HG02884 (cell line): ENCODE data around the gene TADA3.

Experiments used
- ATAC-seq: cut with Tn5 transposase; IDR thresholded peaks from one replicate; pipeline ENCODE4 v1.9.1; 2021; ENCODE audit warnings: mild to moderate bottlenecking, moderate library complexity; ENCODE audit not compliant: unreplicated experiment

The TADA3 gene

GRCh38 chr3:9765865-9766264 is 26.4 kb downstream of the TADA3 start:
- no peak for ATAC-seq

GRCh38 chr3:9762871-9763270 is 29.4 kb downstream of the TADA3 start:
- no peak for ATAC-seq

GRCh38 chr3:9761919-9762318 is 30.4 kb downstream of the TADA3 start:
- ATAC-seq: no peak

- no peak for ATAC-seq
Observed at GRCh38 chr3:9760779-9761505, 31.3 kb downstream of the TADA3 start.

GRCh38 chr3:9757427-9757826 is 34.8 kb downstream of the TADA3 start:
- no peak for ATAC-seq

GRCh38 chr3:9754678-9755077 is 37.6 kb downstream of the TADA3 start:
- no peak for ATAC-seq

GRCh38 chr3:9750556-9751411 is 41.5 kb downstream of the TADA3 start:
- ATAC-seq: no peak

GRCh38 chr3:9749645-9750555 is 42.4 kb downstream of the TADA3 start, which contains the start of gene OGG1:
Gene OGG1, plus strand, starts transcription at chr3:9749952. Its CDS starts 335 bp downstream, at chr3:9750287.
- peak; percentile 94 for ATAC-seq

- ATAC-seq: no peak
Observed at GRCh38 chr3:9749296-9749644, 43.0 kb downstream of the TADA3 start.

GRCh38 chr3:9748031-9748430 is 44.2 kb downstream of the TADA3 start:
- no peak for ATAC-seq

GRCh38 chr3:9747267-9747666 is 45.0 kb downstream of the TADA3 start:
- ATAC-seq: no peak

- ATAC-seq: no peak
Observed at GRCh38 chr3:9746330-9746729, 45.9 kb downstream of the TADA3 start.

GRCh38 chr3:9745521-9745920 is 46.8 kb downstream of the TADA3 start:
- ATAC-seq: no peak

- ATAC-seq: no peak
Observed at GRCh38 chr3:9744162-9744561, 48.1 kb downstream of the TADA3 start.

GRCh38 chr3:9743548-9743947 is 48.7 kb downstream of the TADA3 start:
- ATAC-seq: no peak

GRCh38 chr3:9742560-9742959 is 49.7 kb downstream of the TADA3 start:
- ATAC-seq: no peak

- ATAC-seq: no peak
Observed at GRCh38 chr3:9739181-9739580, 53.1 kb downstream of the TADA3 start.

- no peak for ATAC-seq
Observed at GRCh38 chr3:9736831-9737230, 55.4 kb downstream of the TADA3 start.

GRCh38 chr3:9732740-9733115 is 59.5 kb downstream of the TADA3 start:
- no peak for ATAC-seq

- no peak for ATAC-seq
Observed at GRCh38 chr3:9732080-9732739, 60.1 kb downstream of the TADA3 start.
